ENCODE results near the gene ITGB4. TPM values are rescaled to one million over a fixed set of nuclear protein-coding genes. Genes with fewer than 3 reads are reported as not detected.

The ITGB4 gene
- total RNA-seq (10 to 100 TPM; 19.9 to 29.7 (median 23.6) TPM), polyA plus RNA-seq (12.7 TPM)
- long read RNA-seq, donor 1, partial matches to known transcripts = 19 of 23 reads
- long read RNA-seq, donor 1, other reads (novel, unspliced or antisense) = 4 of 23 reads
- long read RNA-seq, donor 2, partial matches to known transcripts = 7 of 18 reads
- long read RNA-seq, donor 2, other reads (novel, unspliced or antisense) = 11 of 18 reads
- long read RNA-seq, donor 3, partial matches to known transcripts = 18 of 30 reads
- long read RNA-seq, donor 3, other reads (novel, unspliced or antisense) = 12 of 30 reads
- long read RNA-seq, donor 4, full-length matches to known transcripts = 4 of 28 reads
- long read RNA-seq, donor 4, partial matches to known transcripts = 10 of 28 reads
- long read RNA-seq, donor 4, other reads (novel, unspliced or antisense) = 14 of 28 reads

- peak within 1 kb of the TSS; percentile 56 for H3K4me3 ChIP-seq (ENCODE audit: low read length)
- WGBS = 3% methylated on average over 69 of the region's 70 CpGs
- ATAC-seq = peak; percentile 76 to 78
- H3K27ac ChIP-seq (ENCODE audit: low read length) = peak within 1 kb of the TSS; percentile 0
- intact Hi-C loops (cut with DNase I) = no loop called here
- H3K27me3 ChIP-seq (ENCODE audit: control insufficient read depth, insufficient read depth) = no peaks in the 10 kb centered on the region
- H3K4me1 ChIP-seq (ENCODE audit: control insufficient read depth, insufficient read depth, low read length) = no peaks in the 10 kb centered on the region
- DNase-seq = peak; percentile 54 to 83 (median 82)
- no peaks in the 10 kb centered on the region for H3K9me3 ChIP-seq (ENCODE audit: control insufficient read depth, low read length)
Observed at GRCh38 chr17:75720656-75721462, at the start of gene ITGB4. Gene ITGB4 (plus strand): TSS chr17:75721459. CDS start chr17:75724704, 3,245 bp downstream.

- Histone ChIP-seq H3K4me3 (ENCODE audit: low read length) (no peak overlapping the region), H3K27ac (ENCODE audit: low read length) (no peak overlapping the region), H3K4me1 (ENCODE audit: control insufficient read depth, insufficient read depth, low read length) (no peaks in the 10 kb centered on the region), H3K27me3 (ENCODE audit: control insufficient read depth, insufficient read depth) (no peaks in the 10 kb centered on the region), H3K9me3 (ENCODE audit: control insufficient read depth, low read length) (no peaks in the 10 kb centered on the region)
- DNase-seq (no peak), ATAC-seq (no peak)
- 92% methylated on average over 5 of the region's 5 CpGs for WGBS
- intact Hi-C loops (cut with DNase I) = no loop called here
Observed at GRCh38 chr17:75672011-75672410, 49.2 kb upstream of the ITGB4 start.

DNA sequence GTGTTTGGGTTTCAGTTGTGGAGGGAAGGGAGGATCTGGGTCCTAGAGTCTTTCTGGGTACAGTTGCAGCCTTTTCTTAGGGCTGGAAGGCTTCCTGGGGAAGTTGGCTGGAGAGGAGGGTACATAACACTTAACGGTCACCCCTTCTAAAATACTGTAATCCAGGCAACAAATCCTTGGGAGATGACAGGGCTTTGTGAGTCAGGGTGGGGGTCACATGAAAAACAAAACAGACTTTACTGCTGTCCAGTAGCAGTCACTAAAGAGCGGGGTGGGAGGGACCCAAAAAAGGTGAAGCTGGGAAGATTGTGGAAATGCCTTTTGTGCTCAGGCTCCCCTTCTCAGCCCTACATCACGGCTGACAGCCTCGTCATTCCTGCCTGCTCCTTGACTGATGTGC, 47.8 kb upstream of the ITGB4 start:
- H3K27ac ChIP-seq (ENCODE audit: low read length) = no peak overlapping the region
- H3K4me3 ChIP-seq (ENCODE audit: low read length) = no peak overlapping the region
- no peak for DNase-seq
- H3K9me3 ChIP-seq (ENCODE audit: control insufficient read depth, low read length) = no peaks in the 10 kb centered on the region
- no peak for ATAC-seq
- H3K27me3 ChIP-seq (ENCODE audit: control insufficient read depth, insufficient read depth) = no peaks in the 10 kb centered on the region
- no peaks in the 10 kb centered on the region for H3K4me1 ChIP-seq (ENCODE audit: control insufficient read depth, insufficient read depth, low read length)
- intact Hi-C loops (cut with DNase I) = no loop called here
- WGBS = 72% methylated on average over 4 of the region's 4 CpGs

DNA sequence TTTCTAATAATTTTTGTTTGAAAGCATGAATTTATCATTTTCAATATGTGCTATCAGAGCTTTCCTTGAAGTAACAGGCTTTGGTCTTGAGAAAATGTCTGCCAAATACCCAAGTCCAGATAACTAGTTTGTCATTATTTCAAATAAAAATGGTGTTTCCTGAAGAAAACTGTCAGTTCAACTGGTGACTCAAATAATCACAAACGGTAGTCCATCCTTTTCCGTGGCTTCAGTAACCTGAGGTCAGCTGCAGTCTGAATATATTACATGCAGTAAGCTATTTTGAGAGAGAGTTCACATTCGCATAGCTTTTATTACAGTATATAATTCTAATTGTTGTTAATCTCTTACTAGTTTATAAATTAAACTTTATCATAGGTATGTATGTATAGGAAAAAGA, 44.8 kb upstream of the ITGB4 start:
- intact Hi-C loops (cut with DNase I) = no loop called here
- DNase-seq (no peak), ATAC-seq (no peak)
- H3K4me3 ChIP-seq (ENCODE audit: low read length) = no peak overlapping the region
- no peaks in the 10 kb centered on the region for H3K9me3 ChIP-seq (ENCODE audit: control insufficient read depth, low read length)
- H3K27me3 ChIP-seq (ENCODE audit: control insufficient read depth, insufficient read depth) = no peaks in the 10 kb centered on the region
- 65% methylated on average over 3 of the region's 3 CpGs for WGBS
- H3K4me1 ChIP-seq (ENCODE audit: control insufficient read depth, insufficient read depth, low read length) = no peaks in the 10 kb centered on the region
- no peak overlapping the region for H3K27ac ChIP-seq (ENCODE audit: low read length)

- Histone ChIP-seq H3K4me3 (ENCODE audit: low read length) (no peak overlapping the region), H3K27ac (ENCODE audit: low read length) (peak overlapping the region; percentile 56), H3K4me1 (ENCODE audit: control insufficient read depth, insufficient read depth, low read length) (peaks cover 6% of the 10 kb centered on the region), H3K27me3 (ENCODE audit: control insufficient read depth, insufficient read depth) (no peaks in the 10 kb centered on the region), H3K9me3 (ENCODE audit: control insufficient read depth, low read length) (no peaks in the 10 kb centered on the region)
- WGBS = 53% methylated on average over 11 of the region's 11 CpGs
- intact Hi-C loops (cut with DNase I) = loop anchor here in 3 of 4 donors (2.0 to 5.0 kb wide), 2 partner anchors 63 to 69 kb away; no protein-coding TSS in a partner anchor
- peak; percentile 66 to 75 (median 67) for DNase-seq
- peak; percentile 84 to 94 for ATAC-seq
Observed at GRCh38 chr17:75679706-75680211, 41.5 kb upstream of the ITGB4 start.

- H3K4me3 ChIP-seq (ENCODE audit: low read length) = no peak overlapping the region
- H3K4me1 ChIP-seq (ENCODE audit: control insufficient read depth, insufficient read depth, low read length) = peaks cover 10% of the 10 kb centered on the region
- no peaks in the 10 kb centered on the region for H3K9me3 ChIP-seq (ENCODE audit: control insufficient read depth, low read length)
- no peak for DNase-seq
- 90% methylated on average over 10 of the region's 10 CpGs for WGBS
- ATAC-seq = peak in 1 of 2 donors; percentile 5
- peak overlapping the region; percentile 36 for H3K27ac ChIP-seq (ENCODE audit: low read length)
- H3K27me3 ChIP-seq (ENCODE audit: control insufficient read depth, insufficient read depth) = no peaks in the 10 kb centered on the region
- intact Hi-C loops (cut with DNase I) = loop anchor here in 1 of 4 donors (5.0 kb wide), 1 partner anchor 62 kb away; no protein-coding TSS in a partner anchor
Observed at GRCh38 chr17:75680431-75680830, 40.8 kb upstream of the ITGB4 start.

- DNase-seq = no peak
Observed at GRCh38 chr17:75681289-75681688, 40.0 kb upstream of the ITGB4 start.

GRCh38 chr17:75683583-75683982, 37.7 kb upstream of the ITGB4 start:
- 79% methylated on average over 4 of the region's 4 CpGs for WGBS
- no peaks in the 10 kb centered on the region for H3K9me3 ChIP-seq (ENCODE audit: control insufficient read depth, low read length)
- H3K27me3 ChIP-seq (ENCODE audit: control insufficient read depth, insufficient read depth) = no peaks in the 10 kb centered on the region
- no peak for ATAC-seq
- no peak overlapping the region for H3K4me3 ChIP-seq (ENCODE audit: low read length)
- DNase-seq = no peak
- intact Hi-C loops (cut with DNase I) = loop anchor here in 1 of 4 donors (5.0 kb wide), 1 partner anchor 59 kb away; no protein-coding TSS in a partner anchor
- peaks cover 24% of the 10 kb centered on the region for H3K4me1 ChIP-seq (ENCODE audit: control insufficient read depth, insufficient read depth, low read length)
- no peak overlapping the region for H3K27ac ChIP-seq (ENCODE audit: low read length)

More at GRCh38 chr17:75681289-75681688, 40.0 kb upstream of the ITGB4 start:
- no peaks in the 10 kb centered on the region for H3K27me3 ChIP-seq (ENCODE audit: control insufficient read depth, insufficient read depth)
- intact Hi-C loops (cut with DNase I) = loop anchor here in 1 of 4 donors (5.0 kb wide), 1 partner anchor 61 kb away; no protein-coding TSS in a partner anchor
- no peak for ATAC-seq
- H3K4me3 ChIP-seq (ENCODE audit: low read length) = no peak overlapping the region
- H3K27ac ChIP-seq (ENCODE audit: low read length) = no peak overlapping the region
- WGBS = 80% methylated on average over 3 of the region's 3 CpGs
- H3K4me1 ChIP-seq (ENCODE audit: control insufficient read depth, insufficient read depth, low read length) = peaks cover 13% of the 10 kb centered on the region
- no peaks in the 10 kb centered on the region for H3K9me3 ChIP-seq (ENCODE audit: control insufficient read depth, low read length)

DNA sequence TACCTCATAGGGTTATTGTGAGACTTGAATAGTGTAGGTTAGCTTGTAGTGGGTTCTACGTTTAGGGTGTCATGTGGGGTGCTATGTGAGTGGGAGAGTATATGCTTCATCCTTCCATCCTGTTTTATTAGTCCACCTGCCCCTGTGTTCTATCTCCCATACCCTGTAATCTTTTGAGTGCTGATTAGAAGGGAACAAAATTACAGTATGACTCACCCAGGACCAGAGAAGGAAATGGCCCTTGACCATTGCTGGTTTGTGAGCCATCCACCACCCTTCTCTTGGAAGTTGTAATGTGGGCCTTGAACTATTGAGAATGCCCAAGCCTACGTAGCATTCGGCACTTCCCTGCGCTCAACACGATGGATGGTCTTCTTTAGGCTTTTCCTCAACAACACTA, 37.0 kb upstream of the ITGB4 start:
- H3K27me3 ChIP-seq (ENCODE audit: control insufficient read depth, insufficient read depth) = no peaks in the 10 kb centered on the region
- DNase-seq (no peak), ATAC-seq (no peak)
- H3K9me3 ChIP-seq (ENCODE audit: control insufficient read depth, low read length) = no peaks in the 10 kb centered on the region
- no peak overlapping the region for H3K4me3 ChIP-seq (ENCODE audit: low read length)
- intact Hi-C loops (cut with DNase I) = loop anchor here in 1 of 4 donors (5.0 kb wide), 1 partner anchor 58 kb away; no protein-coding TSS in a partner anchor
- no peak overlapping the region for H3K27ac ChIP-seq (ENCODE audit: low read length)
- 95% methylated on average over 5 of the region's 5 CpGs for WGBS
- peaks cover 24% of the 10 kb centered on the region for H3K4me1 ChIP-seq (ENCODE audit: control insufficient read depth, insufficient read depth, low read length)

- Histone ChIP-seq H3K4me3 (ENCODE audit: low read length) (no peak overlapping the region), H3K4me1 (ENCODE audit: control insufficient read depth, insufficient read depth, low read length) (peaks cover 24% of the 10 kb centered on the region), H3K9me3 (ENCODE audit: control insufficient read depth, low read length) (no peaks in the 10 kb centered on the region), H3K27ac (ENCODE audit: low read length) (no peak overlapping the region), H3K27me3 (ENCODE audit: control insufficient read depth, insufficient read depth) (no peaks in the 10 kb centered on the region)
- intact Hi-C loops (cut with DNase I) = loop anchor here in 1 of 4 donors (5.0 kb wide), 1 partner anchor 57 kb away; no protein-coding TSS in a partner anchor
- no peak for DNase-seq
- no peak for ATAC-seq
- 80% methylated on average over 7 of the region's 7 CpGs for WGBS
Observed at GRCh38 chr17:75684924-75685323, 36.3 kb upstream of the ITGB4 start.
